ENCODE results near the gene GPR173. TPM values are rescaled to one million over a fixed set of nuclear protein-coding genes. Genes with fewer than 3 reads are reported as not detected.

The GPR173 gene, protein sequence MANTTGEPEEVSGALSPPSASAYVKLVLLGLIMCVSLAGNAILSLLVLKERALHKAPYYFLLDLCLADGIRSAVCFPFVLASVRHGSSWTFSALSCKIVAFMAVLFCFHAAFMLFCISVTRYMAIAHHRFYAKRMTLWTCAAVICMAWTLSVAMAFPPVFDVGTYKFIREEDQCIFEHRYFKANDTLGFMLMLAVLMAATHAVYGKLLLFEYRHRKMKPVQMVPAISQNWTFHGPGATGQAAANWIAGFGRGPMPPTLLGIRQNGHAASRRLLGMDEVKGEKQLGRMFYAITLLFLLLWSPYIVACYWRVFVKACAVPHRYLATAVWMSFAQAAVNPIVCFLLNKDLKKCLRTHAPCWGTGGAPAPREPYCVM
- 0.52 and 3.3 TPM in 2 replicates for total RNA-seq

DNA sequence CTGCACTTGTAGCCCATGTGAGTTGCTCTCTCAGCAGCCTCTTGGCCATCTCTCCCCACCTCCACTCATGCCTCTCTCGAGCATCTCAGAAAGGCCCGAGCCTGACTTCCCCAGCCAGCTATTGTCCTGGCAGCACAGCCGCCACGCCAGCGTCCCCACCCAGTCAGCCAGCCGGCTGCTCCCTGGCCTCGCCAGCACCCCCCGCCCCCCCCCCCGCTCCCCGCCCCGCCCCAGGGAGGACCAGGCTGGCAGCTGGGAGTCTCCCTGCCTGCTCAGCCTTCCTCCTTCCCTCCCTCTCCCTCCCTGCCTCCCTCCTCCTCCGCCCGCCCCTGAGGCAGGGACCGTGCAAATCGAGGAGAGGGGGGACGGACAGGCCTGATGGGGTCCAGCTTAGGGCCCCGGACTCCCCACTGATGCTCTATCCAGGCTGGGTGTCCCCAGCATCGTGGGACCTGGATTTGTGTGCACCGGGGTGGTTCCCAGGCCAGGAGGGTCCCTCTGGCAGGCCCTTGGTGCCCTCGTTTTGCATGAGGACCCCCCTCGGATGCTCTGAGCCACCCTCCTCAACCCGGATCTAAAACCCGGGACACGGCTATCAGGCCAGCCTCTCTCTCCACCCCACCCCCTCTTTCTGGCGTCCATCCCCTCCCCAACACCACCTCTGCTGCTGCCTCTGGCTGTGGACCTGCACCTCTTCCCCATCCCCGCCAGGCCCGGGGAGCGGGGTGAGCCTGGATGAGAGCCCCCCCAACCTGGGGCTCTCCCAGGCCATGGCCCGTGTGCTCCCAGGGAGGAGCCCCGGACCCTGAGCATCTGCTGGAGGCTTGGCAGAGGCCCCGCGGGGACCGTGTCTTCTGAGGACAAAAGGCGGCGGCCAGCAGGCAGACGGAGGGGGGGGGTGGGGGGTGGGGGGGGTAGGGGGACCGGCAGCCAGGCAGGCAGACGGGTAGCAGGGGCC lies at the start of gene GPR173:
GPR173 (plus strand) TSS at position 621 of the 958 bp plus-strand sequence. CDS start 27,833 bp downstream, outside the sequence.
- DNase-seq (ENCODE audit: low read depth) = no peak

DNA sequence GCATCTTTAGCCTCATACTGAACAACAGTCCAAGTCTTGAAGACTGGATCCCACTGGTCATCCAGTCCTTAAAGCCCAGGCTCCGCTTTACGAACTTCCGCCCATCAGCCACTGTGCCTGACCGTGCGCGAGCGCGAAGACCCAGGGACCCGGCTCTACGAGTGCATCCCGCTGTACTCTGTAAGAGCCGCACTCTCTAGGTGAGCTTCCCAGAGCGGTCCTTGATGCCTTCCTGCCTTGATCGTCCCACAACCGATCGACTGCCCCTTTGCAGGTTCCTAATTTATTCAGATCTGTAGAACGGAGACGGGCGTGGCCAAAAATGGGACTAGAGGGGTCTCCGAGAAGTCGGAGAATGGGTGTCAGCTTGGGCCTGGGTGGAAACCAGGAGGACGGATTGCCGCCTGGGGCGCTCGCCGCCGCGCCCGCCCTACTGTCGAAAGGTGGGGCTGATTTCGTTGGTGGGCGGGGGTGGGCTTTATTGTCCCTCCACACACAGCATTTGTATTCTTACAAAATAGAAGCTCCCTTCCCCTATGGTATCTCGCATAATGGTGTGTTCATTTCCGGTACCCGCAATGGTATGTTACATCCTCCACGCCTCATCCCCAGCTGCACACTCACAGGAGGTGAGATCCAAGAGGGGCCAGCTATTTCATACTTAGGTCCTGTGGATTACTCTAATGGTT lies 48.0 kb upstream of the GPR173 start:
- DNase-seq (ENCODE audit: low read depth) = no peak

DNA sequence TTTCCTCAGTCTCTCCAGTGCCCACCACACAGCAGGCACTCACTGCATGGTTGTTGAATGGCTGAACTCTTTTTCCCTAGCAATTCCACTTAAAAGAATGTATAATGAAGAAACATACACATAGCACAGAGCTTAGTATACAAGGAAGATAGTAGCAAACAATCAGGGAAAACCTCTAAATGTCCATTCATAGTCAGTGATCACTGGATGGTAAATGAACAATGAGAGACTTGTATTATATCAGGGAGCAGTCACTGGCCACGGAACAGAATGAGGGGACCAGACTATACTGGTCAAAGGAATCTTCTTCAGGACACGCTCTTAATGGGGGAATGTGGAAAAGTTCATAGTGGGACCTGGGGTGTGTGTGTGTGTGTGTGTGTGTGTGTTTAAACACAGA lies 46.6 kb upstream of the GPR173 start:
- no peak for DNase-seq (ENCODE audit: low read depth)

DNA sequence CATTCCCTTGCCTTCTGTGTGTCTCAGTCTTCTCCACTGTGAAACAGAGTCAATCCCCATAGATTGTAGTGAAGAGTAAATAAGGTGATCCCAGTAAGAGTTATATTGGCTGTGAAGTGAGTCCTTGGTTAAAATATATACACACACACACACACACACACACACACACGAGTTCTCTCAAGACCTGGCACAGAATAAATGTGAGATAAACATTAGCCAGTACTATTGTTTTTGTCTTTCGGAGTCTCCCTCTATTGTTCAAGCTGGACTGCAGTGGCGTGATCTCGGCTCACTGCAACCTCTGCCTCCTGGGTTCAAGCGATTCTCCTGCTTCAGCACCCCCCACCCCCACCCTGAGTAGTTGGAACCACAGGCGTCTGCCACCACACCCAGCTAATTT lies 45.5 kb upstream of the GPR173 start:
- peak; percentile 60 for DNase-seq (ENCODE audit: low read depth)

DNA sequence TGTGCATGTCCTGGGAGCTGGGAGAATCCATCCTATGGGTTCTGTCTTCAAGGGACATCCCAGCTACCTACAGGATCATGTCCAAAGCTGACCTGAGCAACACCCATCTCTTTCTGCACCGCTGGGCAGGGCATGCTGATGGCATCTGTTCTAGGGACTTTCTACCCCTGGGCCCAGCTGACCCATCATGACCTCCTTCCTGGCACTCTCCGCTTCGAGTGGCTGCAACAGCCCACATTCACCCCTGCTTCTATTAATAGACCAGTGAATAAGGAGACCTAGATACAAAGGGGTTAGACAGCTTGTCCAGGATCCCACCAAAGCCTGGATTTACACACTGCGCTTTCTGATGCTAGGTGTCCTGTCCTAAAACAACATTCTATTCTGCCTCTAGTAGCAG lies 44.6 kb upstream of the GPR173 start:
- DNase-seq (ENCODE audit: low read depth) = peak; percentile 10

DNA sequence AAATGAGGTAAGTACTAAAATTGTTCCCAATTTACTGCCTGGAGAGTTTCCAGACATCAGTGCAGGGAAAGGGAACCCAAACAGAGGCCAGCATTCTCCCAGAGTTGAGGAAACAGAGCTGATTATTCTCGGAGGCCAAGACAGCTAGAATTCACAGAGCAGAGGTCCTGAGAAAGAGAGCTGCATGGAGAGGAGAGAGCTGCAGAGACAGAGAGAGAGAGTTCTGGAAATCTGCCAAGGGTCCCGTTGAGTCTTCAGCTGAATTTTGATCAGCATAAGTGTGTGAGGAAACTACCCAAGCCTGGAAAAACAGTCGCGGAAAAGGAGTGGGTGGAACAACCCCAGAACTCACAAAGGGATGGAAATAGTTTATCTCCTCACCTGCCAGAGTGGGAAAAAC lies 43.8 kb upstream of the GPR173 start:
- DNase-seq (ENCODE audit: low read depth) = no peak

DNA sequence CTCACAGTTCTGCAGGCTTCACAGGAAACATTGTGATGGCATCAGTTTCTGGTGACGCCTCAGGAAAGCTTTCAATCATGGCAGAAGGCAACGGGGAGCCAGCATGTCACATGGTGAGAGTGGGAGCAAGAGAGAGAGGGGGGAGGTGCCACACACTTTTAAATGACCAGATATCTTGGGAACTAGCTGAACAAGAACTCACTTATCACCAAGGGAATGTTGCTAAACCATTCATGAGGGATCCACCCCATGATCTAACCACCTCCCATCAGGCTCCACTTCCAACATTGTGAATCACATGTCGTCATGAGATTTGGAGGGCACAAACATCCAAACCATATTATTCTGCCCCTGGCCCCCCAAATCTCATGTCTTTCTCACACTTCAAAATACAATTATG lies 43.3 kb upstream of the GPR173 start:
- DNase-seq (ENCODE audit: low read depth) = no peak

DNA sequence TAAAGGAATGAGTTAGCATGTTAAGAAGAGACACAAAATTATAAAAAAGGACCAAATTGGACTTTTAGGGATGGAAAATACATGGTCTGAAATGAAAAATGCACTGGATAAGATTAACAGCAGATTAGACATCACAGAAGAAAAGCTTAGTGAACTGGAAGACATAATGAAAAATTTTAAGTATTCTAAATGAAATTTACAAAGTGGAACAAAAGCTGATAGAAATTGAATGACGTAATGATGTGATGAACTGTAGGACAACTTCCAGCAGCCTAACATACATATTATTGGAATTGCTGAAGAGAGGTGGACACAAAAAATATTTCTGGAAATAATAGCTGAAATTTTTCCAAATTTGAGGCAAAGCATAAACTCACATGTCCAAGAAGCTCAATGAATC lies 39.6 kb upstream of the GPR173 start:
- no peak for DNase-seq (ENCODE audit: low read depth)

DNA sequence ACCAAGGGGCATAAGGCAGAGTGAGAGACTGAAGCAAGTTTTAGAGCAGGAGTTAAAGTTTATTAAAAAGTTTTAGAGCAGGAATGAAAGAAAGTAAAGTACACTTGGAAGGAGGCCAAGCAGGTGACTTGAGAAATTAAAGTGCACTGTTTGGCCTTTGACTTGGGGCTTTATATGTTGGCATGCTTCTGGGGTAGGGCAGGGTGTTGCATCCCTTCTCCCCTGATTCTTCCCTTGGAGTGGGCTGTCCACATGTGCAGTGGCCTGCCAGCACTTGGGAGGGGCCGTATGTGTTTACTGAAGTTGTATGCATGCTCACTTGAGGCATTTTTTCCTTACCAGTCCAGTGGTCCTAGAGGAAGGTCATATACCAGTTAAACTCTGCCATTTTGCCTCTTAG lies 35.3 kb upstream of the GPR173 start:
- no peak for DNase-seq (ENCODE audit: low read depth)

DNA sequence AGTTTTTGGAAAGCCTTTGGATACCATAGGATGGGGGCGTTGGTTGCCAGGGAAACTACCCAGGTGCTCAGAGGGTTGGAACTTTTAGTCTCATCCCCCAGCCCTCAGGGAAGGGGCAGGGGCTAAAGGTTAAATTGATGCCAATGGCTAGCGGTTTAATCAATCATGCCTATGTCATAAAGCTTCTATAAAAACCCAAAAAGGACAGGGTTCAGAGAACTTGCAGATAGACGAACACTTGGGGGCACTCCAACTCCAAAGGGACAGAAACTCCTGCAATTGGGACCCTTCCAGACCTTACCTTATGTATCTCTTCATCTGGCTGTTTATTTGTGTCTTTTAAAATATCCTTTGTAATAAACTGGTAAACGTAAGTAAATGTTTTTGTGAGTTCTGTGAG lies 30.0 kb upstream of the GPR173 start:
- DNase-seq (ENCODE audit: low read depth) = no peak

DNA sequence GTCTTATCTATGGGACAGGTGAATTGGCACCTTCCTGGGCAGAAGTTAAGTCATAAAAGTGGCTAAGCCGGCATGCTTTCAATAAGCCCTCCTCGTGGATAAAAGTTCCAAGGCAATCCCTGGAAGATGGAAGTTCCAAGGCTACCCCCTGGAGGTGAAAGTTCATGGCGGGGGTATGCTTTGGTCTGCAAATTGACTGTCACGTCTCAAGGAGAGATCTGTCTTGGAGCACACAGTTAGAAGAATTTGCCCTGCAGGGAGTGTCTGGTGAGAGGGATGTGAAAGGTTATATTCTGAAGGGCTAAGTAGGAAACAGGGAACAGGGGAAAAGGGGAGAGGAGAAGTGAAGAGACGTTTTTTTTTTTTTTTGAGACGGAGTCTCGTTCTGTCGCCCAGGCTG lies 26.2 kb upstream of the GPR173 start:
- DNase-seq (ENCODE audit: low read depth) = no peak

DNA sequence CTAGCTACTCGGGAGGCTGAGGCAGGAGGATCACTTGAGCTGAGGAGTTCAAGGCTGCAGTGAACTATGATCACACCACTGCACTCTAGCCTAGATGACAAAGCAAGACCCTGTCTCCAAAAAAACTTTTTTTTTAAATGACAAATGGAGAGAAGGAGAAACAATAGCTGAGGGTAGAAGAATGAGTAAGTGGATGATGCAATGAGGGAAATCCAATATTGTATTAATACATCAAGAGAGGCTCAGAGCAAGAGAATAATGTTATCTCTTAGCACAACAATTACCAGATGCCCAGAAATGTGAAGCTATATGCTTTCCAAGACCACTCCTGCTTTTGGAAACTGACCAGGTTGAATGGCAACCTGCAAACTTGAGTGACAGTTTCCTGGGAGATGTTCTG lies 19.9 kb upstream of the GPR173 start:
- no peak for DNase-seq (ENCODE audit: low read depth)

DNA sequence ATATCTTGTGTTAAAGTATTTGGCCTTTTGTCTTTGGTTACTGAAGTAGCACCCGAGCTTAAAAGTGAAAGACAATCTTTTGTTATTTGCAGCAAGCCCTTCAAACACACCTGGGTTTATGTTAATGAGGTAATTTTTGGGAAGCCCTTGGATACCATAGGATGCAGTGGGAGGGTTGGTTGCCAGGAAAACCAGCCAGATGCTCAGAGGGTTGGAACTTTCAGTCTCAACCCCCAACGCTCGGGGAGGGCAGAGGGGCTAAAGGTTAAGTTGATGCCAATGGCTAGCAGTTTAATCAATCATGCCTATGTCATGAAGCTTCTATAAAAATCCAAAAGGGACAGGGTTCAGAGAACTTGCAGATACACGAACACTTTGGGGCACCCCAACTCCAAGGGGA lies 17.2 kb upstream of the GPR173 start:
- DNase-seq (ENCODE audit: low read depth) = peak; percentile 10

DNA sequence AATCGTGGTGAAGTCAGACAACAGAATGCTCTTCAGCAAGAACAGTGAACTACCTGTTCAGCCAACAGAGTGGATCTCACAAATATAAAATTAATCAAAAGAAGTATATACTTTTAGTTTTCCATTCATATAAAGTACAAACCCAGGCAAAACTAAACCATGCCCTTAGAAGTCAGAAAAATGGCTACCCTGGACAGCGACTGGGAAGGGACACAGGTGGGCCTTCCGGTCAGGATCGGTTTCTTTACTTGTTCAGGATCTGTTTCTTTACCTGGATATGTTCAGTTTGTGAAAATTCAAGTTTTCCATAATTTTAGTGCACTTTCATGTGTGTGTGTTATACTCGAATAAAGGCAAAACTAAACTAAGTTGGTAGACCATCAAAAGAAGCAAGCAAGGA lies 12.4 kb upstream of the GPR173 start:
- DNase-seq (ENCODE audit: low read depth) = no peak

DNA sequence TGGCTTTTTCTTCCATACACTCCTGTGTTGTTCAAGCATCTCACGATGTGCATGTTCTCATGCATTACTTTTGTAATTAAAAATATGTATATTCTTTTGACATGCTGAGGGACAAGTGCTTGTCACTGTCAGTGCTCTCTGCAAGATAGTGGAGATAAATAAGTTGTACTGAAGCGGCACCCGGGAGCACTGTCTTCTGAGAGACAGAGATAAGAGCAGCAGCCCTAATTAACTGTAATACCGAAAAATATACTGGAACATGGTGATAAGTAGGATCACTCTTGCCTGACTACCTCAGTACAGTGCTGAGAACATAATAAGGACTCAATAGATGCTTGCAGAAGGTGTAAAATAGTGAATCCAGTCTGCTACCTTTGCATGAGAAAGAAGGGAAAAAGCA lies 9.4 kb upstream of the GPR173 start:
- no peak for DNase-seq (ENCODE audit: low read depth)

DNA sequence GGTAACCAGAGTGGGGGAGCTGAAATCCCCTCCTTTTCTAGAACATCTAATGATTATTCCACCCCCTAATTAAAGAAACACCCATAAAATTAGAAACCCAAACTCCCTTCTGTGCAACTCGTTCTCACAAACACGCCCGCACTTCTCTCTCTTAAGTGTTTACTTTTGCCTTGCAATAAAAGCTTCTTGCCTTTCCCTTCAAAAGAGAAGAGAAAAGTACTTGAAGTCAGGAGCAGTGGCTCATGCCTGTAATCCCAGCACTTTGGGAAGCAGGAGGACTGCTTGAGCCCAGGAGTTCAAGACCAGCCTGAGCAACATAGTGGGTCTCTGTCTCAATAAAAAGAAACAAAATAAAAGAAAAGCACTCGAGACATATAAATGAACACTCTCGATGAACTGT lies 3.6 kb upstream of the GPR173 start:
- DNase-seq (ENCODE audit: low read depth) = no peak

DNA sequence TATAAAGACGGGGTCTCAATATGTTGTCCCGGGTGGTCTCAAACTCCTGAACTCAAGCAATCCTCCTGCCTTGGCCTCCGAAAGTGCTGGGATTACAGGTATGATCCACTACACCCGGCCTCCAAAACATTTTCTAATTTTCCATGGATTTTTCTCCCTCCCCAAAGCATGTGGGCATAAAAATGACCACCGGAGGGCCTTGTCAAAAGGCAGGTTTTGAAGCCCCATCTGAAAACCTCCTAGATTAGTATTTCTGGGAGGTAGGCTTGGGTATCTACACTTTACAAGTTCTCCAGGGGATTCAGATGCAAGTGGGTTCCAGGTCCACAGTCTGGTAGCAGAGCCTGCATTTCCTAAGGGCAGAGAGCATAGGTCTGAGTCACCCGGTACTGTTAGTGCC lies 1.4 kb upstream of the GPR173 start:
- no peak for DNase-seq (ENCODE audit: low read depth)

DNA sequence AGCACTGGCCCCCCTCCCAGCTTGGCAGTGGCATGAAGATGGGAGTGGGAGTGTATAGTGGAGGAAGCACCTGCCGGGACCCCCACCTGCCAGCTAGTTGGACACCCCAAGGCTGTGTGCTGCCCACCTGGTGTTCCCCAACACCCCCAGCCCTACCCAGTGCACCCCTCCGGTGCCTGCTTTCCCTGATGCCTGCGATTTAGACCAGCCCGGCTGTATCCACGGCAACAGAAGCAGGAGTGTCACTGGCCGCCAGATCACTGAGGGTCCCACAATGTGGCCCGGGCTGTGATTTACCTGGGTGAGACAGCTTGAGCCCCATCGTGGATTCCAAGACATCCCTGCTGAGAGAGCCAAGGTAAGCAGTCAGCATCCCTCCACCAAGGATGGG lies 533 bp downstream of the GPR173 start:
- DNase-seq (ENCODE audit: low read depth) = no peak

DNA sequence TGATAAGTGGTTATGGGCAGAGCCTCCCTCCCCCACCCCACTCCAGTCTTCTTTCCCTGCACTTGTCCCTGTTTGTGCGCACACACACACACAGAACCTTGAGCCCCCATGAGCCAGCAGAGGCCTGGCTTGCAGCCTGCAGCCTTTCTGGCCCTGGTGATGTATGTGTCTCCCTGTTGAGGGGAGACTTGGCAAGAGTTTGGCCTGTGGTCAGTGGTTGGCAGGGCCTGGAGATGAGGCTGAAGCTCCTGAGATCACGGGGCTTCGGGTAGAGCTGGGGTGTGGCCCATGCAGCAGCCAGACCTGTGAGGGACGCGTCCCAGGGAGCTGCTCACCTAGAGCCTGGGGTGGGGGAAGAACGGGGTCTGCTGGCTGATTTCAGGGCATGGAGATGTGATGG lies 2.3 kb downstream of the GPR173 start:
- DNase-seq (ENCODE audit: low read depth) = no peak

DNA sequence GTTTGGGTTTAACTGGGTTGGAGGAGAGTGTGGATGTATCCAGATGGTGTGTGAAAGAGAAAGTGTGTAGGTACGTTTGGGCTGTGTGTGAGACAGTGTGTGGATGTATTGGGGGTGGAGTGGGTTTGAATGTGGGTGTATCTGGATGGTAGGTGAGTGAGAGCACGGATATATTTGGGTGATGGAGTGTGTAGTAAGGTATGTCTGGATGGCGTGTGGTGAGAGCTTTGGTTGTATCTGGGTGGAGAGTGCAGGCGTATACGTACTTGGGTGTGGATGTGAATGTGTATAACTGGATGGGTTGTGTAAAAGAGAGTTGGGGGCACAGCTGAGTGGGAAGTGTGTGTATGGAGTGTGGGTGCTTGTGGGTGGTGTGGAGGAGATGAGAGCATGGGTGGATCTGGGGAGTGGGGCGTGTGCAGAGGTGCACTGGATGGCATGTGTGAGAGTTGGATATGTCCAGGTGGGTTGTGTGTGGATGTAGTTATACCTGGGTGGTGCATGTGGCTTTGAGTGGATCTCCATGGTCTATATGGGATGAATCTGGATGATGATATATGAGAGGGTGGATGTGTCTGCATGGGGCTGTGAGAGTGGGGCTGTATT lies 6.8 kb downstream of the GPR173 start:
- DNase-seq (ENCODE audit: low read depth) = no peak

DNA sequence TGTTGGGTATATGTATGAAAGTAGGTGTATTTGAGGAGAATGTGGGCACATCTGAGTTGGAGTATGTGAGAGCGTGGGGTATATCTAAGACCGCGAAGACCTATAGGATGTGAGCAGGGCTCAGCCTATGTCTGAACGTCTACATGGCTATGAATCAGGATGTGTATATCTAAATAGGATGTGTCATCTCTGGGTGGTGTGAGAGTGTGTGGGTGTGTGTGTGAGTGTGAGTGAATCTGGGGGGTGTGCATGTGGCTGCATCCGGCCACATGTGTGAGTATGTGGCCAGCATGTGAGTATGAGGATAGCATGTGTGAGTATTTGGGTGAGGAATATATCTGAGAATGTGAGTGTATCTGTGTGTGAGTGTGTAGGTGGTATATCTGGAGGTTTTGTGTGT lies 7.7 kb downstream of the GPR173 start:
- DNase-seq (ENCODE audit: low read depth) = no peak

DNA sequence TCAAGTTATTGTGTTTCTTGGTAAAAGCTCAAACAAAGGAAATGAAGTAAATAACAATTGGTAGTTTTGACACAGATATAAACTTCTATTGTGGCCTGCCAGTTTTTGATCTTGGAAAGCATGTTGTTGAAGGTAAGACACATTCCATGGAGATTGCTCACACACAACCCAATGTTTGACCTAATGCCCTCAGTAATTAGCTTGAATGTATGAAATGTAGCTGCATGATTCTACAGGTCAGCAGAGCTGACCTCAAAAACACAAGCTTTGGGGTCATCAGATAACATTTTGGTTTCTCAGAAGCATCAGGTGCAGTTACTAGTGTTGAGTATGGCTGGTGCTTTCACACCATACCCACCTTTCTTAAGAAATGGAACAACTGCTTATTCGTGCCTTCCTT lies 16.5 kb downstream of the GPR173 start:
- peak; percentile 53 for DNase-seq (ENCODE audit: low read depth)

Data from renal cortical epithelial cell (primary cell).